ENCODE data around the gene GCGR.

The GCGR gene

GRCh38 chr17:81812571-81813370 is 8.8 kb downstream of the GCGR start:
- no peak for DNase-seq

DNA sequence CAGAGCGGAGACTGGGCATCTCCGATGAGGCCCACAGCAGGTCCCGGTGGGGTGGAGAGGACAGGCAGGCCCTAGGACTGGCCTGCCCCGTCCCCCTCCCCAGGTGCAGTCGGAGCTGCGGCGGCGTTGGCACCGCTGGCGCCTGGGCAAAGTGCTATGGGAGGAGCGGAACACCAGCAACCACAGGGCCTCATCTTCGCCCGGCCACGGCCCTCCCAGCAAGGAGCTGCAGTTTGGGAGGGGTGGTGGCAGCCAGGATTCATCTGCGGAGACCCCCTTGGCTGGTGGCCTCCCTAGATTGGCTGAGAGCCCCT is 9.4 kb downstream of the GCGR start:
- no peak for DNase-seq

GRCh38 chr17:81813861-81814683 is 10.1 kb downstream of the GCGR start:
- DNase-seq = no peak

DNA sequence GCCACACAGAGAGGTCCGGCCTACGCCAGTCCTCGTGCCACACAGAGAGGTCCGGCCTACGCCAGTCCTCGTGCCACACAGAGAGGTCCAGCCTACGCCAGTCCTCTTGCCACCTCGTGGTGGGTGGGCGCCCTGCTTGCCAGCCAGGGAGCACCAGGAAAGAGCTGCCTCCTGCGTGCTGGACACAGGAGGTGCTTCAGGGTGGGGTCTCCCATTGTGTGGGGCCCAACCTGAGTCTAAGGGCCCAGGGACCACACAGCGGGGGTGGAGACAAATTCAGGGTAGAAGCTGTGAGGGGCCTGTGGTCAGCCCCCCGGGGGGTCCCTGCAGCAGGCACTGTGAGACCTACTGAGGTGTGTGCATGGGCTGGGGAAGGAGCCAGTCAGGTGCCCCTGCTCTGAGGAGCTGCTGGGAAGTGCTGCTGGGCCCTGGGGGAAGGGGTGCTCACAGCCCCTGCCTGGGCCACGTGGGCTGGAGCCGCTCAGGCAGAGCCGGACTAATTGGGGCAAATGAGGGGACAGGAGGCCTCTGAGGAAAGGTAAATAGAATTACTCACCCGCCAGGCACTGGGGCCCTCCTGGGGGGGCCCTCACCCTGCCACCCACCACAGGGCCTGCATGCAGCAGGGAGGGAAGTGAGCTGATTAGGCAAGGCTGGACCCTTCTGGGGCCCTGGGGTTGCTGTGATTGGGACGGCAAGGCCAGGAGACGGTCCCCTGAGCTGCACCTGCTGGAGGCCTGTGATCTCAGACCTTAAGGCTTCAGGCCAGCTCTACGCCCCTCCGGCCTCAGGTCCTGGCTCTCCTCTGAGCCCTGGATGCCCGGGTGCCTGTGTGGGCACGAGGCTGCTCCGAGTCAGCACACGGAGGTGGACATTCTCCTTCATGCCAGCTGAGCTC is 11.0 kb downstream of the GCGR start:
- peak; percentile 46 for DNase-seq

- DNase-seq = no peak
Observed at GRCh38 chr17:81815646-81815986, 11.7 kb downstream of the GCGR start.

DNA sequence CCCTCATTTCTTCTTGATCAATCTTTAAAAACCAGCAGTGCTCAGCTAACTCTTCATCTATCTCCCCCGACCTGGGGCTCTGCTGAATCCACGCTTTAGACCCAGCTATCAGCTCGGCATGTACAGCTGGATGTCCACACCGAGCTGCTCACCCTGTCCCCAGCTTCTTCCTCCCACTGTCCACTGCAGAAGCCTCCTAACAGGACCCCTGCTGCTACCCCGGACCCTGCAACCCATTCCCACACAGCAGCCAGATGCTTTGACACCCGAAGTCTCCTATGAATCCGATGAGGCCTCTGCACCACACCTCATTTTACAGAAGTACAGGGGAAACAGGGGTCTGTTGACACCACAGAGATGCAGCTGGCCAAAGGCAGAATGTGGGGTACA is 13.8 kb downstream of the GCGR start:
- DNase-seq = no peak

GRCh38 chr17:81819708-81820107 is 15.8 kb downstream of the GCGR start:
- DNase-seq = no peak

DNA sequence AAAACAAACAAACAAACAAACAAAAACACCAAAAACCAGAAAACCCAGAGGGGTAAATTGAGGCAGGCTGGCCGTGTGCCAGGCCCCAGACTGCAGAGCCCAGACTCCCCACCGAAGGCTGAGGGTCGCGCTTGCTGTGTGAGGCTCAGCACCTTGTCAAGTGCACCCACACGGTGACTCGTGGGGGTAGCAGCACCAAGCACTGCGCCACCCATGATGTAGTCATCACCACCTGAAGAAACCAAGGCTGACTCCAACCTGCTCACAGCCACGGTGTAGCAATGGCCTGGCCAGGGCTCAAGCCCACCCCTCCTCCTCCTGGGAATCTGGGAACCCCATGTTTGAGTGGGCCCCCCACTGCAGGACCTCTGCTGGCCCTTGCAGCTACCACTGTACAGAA is 17.2 kb downstream of the GCGR start:
- DNase-seq = no peak

GRCh38 chr17:81821603-81822311 is 17.8 kb downstream of the GCGR start:
- peak; percentile 83 for DNase-seq

GRCh38 chr17:81822312-81822637 is 18.3 kb downstream of the GCGR start:
- DNase-seq = no peak

DNA sequence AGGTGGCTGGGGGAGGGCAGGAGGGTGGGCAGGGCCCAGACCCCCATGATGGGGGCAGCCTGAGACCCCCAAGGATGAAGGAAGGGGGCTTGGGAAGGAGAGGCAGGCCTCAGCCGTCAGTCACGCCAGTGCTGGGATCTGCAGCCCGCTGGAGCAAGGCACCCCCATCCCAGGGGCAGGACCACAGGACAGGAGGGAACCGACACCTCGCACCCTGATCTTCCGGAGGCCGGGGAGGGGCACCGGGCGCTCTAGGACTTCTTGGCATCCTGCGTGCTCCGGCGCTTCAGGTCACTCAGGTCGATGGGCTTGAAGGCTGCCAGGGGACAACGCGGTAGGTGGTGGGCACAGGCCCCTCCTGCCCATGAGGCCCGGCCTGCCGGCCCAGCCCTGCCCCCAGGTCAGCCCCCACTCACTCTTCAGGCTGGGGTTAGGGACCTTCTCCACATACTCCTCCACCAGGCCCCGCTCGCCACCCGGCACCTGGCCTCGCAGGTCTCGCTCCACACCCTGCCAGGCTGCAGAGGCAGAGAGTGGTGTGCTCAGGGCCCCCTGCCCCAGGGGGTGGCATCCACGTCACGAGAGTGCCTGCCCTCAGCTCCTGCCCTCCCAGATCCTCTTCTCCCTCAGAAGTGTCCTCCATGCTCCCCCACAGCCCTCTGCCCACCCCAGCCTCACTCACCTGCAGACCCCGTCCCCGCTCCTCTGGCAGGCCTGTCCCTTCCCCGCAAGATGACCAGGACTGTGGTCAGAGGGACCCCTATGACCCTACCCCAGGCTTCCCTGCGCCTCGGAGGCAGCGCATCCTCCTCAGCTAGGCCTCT is 19.3 kb downstream of the GCGR start:
- no peak for DNase-seq

- DNase-seq = no peak
Observed at GRCh38 chr17:81823820-81824550, 20.0 kb downstream of the GCGR start.

DNA sequence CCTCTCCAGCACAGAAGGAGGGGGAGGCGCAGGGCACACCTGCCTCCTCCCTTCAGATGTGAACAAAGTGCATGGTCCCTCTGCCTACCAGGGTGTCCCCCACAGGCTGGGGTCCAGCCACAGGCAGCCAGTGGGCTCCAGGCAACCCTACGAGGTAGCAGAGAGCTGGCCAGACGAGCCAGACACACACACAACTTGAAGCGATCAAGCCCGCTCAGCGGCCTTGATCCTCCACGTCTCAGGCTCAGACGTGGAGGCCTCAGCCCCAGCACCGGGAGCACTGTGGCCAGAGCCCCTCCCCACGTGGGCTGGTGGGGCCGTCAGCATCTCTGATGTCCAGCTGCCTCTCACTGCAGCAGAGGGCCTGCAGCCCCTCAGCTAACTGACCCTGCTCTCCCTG is 20.6 kb downstream of the GCGR start:
- DNase-seq = no peak

- no peak for DNase-seq
Observed at GRCh38 chr17:81825841-81826466, 22.0 kb downstream of the GCGR start.

- DNase-seq = no peak
Observed at GRCh38 chr17:81828656-81829055, 24.7 kb downstream of the GCGR start.

GRCh38 chr17:81829858-81830257 is 25.9 kb downstream of the GCGR start:
- no peak for DNase-seq

DNA sequence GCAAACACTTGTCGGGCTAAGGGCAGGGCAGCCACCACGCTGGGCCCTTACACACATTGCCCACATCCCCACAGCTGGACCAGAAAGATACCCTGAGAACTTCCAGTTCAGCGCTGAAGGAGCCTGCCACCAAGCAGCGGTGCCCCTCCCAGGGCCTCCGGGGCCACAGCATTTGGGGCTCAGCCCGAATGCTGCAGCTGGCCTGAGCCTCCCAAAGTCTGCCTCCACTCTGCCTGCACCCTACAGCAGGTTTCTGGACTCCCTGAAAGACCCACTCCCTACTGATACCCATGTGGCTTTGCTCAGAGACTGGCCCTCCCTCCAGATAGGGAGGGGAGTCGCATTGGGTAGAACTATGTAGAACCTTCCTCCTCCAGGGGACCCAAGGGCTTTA is 27.6 kb downstream of the GCGR start:
- no peak for DNase-seq

DNA sequence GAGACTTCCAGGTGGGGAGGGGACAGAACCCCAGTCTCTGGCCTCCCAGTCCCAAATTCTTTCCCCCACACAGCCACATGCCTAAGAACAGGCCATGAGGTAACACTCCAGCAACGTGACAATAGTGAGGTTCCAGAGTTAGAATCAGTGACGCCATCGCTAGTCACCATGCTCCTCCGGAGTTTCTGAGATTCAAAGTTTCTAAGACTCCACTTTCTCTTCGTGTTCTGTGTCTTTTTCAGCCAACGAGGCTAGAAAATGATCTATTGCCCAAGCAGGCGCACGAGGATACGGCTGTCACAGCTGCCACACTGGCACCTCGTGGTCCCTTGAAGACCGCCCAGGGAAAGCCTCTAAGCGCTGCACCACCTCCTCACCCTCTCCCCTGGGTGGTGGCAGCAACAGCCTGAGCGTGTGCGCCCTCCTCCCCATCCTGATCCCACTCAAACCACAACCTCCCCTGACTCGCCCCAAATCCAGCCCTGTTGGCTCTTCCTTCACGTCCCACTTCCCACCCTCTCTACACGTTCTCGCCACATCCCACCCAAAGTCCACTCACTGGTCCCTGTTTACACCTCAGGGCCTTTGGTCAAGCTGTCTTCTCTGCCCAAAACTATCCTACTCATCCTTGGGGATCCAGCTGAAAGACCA is 28.1 kb downstream of the GCGR start:
- DNase-seq = no peak

DNA sequence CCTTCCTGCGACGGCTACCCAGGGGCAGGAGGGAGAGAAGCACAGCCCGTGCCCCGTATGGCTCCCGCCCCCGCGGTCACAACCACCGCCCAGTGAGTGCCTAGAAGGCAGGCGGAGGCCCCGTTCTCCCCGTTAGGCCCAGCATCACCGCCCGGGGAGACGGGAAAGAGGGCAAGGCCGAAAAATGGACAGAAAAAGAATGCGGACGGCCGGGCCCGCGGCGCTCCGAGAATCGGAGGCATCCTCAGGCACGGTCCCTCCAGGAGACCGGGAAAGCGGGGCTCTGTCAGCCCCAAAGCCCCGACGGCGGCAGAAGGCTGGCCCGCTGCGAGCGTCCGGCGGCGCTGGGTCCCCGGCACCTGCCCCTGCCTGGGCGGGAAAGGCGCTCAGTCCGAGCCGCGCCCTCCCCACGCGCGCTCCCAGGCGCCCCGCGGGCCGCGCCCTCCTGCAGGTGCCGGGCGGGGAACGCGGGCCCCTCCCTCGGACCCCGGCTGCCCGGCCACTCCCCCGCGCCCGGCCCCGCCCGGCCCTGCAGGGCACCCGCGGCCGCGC is 28.7 kb downstream of the GCGR start:
- DNase-seq = no peak

Data from NCI-H2081 treated with DMSO at 0.1 percent for 48 hours (cell line).